ENCODE measurements around the gene CPSF3. TPM values are rescaled to one million over a fixed set of nuclear protein-coding genes. Genes with fewer than 3 reads are reported as not detected.

CPSF3 gene
- total and polyA plus RNA-seq, 9 of the 15 experiments (the other 6 are each of a cell fraction or from before 2014, with no cell fraction given), result 54.2 to 151 (median 94.5) TPM

- Histone ChIP-seq H3K27ac (ENCODE audit: extremely low read depth, low read depth, low read length) (no peak overlapping the region), H3K9me3 (replicated peaks; ENCODE audit: control insufficient read depth, insufficient read depth, low read depth, low read length) (no peaks in the 10 kb centered on the region), H3K36me3 (ENCODE audit: control insufficient read depth, insufficient read depth, low read length) (peaks cover 76% of the 10 kb centered on the region), H3K4me2 (ENCODE audit: insufficient read depth, low read length) (no peak overlapping the region), H3K27me3 (ENCODE audit: control insufficient read depth in 2 of 2, insufficient read depth in 2 of 2, low read length in 2 of 2) (no peaks in the 10 kb centered on the region), H3K4me3 (no peak overlapping the region), H4K20me1 (replicated peaks; ENCODE audit: control insufficient read depth, insufficient read depth, low read length) (no peaks in the 10 kb centered on the region), H2AFZ (ENCODE audit: low read depth, low read length) (no peak overlapping the region), H3K79me2 (ENCODE audit: control insufficient read depth, insufficient read depth, low read length) (peaks cover 13% of the 10 kb centered on the region; the same call in 2 of the 3 replicates), H3K9ac (ENCODE audit: insufficient read depth in 1 of 2, low read depth in 2 of 2, low read length in 2 of 2) (no peak overlapping the region), H3K9me1 (ENCODE audit: control insufficient read depth, insufficient read depth, low read length) (no peaks in the 10 kb centered on the region), H3K4me1 (replicated peaks in 1 of 2; ENCODE audit: control insufficient read depth in 2 of 2, insufficient read depth in 2 of 2, low read length in 2 of 2) (no peaks in the 10 kb centered on the region; a peak in 1 of 5 replicates)
- BruUV-seq (replicated peaks), result no TSS peak
- ATAC-seq (no peak), FAIRE-seq (no peak), DNase-seq (ENCODE audit: extremely low read depth in 1 of 4, low spot score in 3 of 4) (no peak)
- ChIA-PET CTCF (ENCODE audit: low intra/inter-chr PET ratio) (no interaction called here), POLR2A (interaction anchor here (0.6 to 1.2 kb wide), 2 partner anchors 11 to 16 kb away, joined by 3 to 4 read pairs; no protein-coding TSS in a partner anchor)
- in situ Hi-C loops (cut with MboI) (no loop called here), intact Hi-C loops (cut with micrococcal nuclease) (no loop called here)
- 48% methylated on average over 2 of the region's 2 CpGs for WGBS (ENCODE audit: insufficient coverage, low coverage, missing lambda C conversion rate)
- TF ChIP-seq ZBTB40 (IDR thresholded peaks at IDR 0.05) (peak; percentile 82), ZBTB40 (CRISPR knock-in tag; IDR thresholded peaks at IDR 0.05) (peak; percentile 57; the same call in 1 of the 2 replicates), SP2 (IDR thresholded peaks at IDR 0.05; ENCODE audit: extremely low read depth, low read depth, low read length, poor library complexity, severe bottlenecking) (no peak), FOSL1 (tag; conservative IDR thresholded peaks at IDR 0.05) (peak; percentile 69), ESRRA (IDR thresholded peaks at IDR 0.05; ENCODE audit: borderline replicate concordance, low read depth) (0 out of 2 replicates have a peak, but pooled peaks have one; percentile 32), GTF2E2 (tag; IDR thresholded peaks at IDR 0.05) (0 out of 2 replicates have a peak, but pooled peaks have one; percentile 30), MEF2D (tag; conservative IDR thresholded peaks at IDR 0.05; ENCODE audit: low read depth) (peak; percentile 82), JUND (IDR thresholded peaks at IDR 0.05; ENCODE audit: borderline replicate concordance, low read depth, low read length) (no peak), JUND (tag; IDR thresholded peaks at IDR 0.05; ENCODE audit: borderline replicate concordance, low read depth, low read length) (0 out of 3 replicates have a peak, but pooled peaks have one; percentile 39)
These were observed 7.2 kb downstream of the CPSF3 start for GRCh38 chr2:9430316-9431293.
